GM18526 (cell line): ENCODE data around the gene FTSJ1.

ENCODE experiments used
- POLR2A ChIP-seq: IDR thresholded peaks from 3 replicates; pipeline ENCODE4 v1.6.1; 2011; ENCODE audit not compliant: insufficient read length; ENCODE audit errors: extremely low read depth

The FTSJ1 gene

GRCh38 chrX:48470110-48470832 is 5.7 kb upstream of the FTSJ1 start, which contains the start of gene SLC38A5:
Gene SLC38A5, minus strand, starts transcription at chrX:48470260. Its CDS starts 2,336 bp downstream, at chrX:48467924.
- TF ChIP-seq POLR2A = no peak

GRCh38 chrX:48470833-48471118 is 5.2 kb upstream of the FTSJ1 start:
- no peak for TF ChIP-seq POLR2A

- no peak for TF ChIP-seq POLR2A
Measured at GRCh38 chrX:48471504-48471903, 4.5 kb upstream of the FTSJ1 start.

- TF ChIP-seq POLR2A = no peak
Measured at GRCh38 chrX:48472225-48472624, 3.8 kb upstream of the FTSJ1 start.

- no peak for TF ChIP-seq POLR2A
Measured at GRCh38 chrX:48472851-48473703, 2.9 kb upstream of the FTSJ1 start.

- TF ChIP-seq POLR2A = no peak
Measured at GRCh38 chrX:48473704-48473990, 2.4 kb upstream of the FTSJ1 start.

- no peak for TF ChIP-seq POLR2A
Measured at GRCh38 chrX:48474127-48474526, 1.9 kb upstream of the FTSJ1 start.

- TF ChIP-seq POLR2A = no peak
Measured at GRCh38 chrX:48474581-48474980, 1.4 kb upstream of the FTSJ1 start.

GRCh38 chrX:48475296-48475695 is 703 bp upstream of the FTSJ1 start:
- no peak for TF ChIP-seq POLR2A

- TF ChIP-seq POLR2A = no peak
Measured at GRCh38 chrX:48476919-48477318, 920 bp downstream of the FTSJ1 start.

- TF ChIP-seq POLR2A = no peak
Measured at GRCh38 chrX:48477960-48478755, 2.2 kb downstream of the FTSJ1 start.

- no peak for TF ChIP-seq POLR2A
Measured at GRCh38 chrX:48478806-48479205, 2.8 kb downstream of the FTSJ1 start.

GRCh38 chrX:48480142-48480541 is 4.1 kb downstream of the FTSJ1 start:
- TF ChIP-seq POLR2A = no peak

GRCh38 chrX:48480583-48480982 is 4.6 kb downstream of the FTSJ1 start:
- TF ChIP-seq POLR2A = no peak

- no peak for TF ChIP-seq POLR2A
Measured at GRCh38 chrX:48482526-48482925, 6.5 kb downstream of the FTSJ1 start.

GRCh38 chrX:48487362-48487798 is 11.4 kb downstream of the FTSJ1 start:
- TF ChIP-seq POLR2A = no peak
